ENCODE measurements around the gene PCSK5.
"Not testable (repeated sequence)": the region's sequence is repeated elsewhere in the genome, so short reads cannot be mapped to it uniquely, and the experiment has no call there.

PCSK5 gene

DNA sequence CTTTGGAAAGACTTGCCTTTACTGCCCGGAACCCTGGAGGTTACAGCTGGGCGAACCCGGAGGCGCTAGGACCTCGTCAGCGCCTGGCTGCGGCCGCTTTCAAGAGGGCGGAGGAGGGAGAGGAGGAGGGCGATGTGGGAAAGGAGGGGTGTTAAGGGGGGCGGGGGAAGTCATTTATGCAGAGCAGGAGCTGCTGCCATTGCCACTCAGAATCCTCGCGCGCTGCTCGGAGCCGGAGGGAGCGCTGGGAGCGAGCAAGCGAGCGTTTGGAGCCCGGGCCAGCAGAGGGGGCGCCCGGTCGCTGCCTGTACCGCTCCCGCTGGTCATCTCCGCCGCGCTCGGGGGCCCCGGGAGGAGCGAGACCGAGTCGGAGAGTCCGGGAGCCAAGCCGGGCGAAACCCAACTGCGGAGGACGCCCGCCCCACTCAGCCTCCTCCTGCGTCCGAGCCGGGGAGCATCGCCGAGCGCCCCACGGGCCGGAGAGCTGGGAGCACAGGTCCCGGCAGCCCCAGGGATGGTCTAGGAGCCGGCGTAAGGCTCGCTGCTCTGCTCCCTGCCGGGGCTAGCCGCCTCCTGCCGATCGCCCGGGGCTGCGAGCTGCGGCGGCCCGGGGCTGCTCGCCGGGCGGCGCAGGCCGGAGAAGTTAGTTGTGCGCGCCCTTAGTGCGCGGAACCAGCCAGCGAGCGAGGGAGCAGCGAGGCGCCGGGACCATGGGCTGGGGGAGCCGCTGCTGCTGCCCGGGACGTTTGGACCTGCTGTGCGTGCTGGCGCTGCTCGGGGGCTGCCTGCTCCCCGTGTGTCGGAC is at the start of gene PCSK5:
Gene PCSK5 (plus strand): TSS at position 202 of the 805 bp plus-strand sequence. CDS start 509 bp downstream, at position 711.
- peak; percentile 58 to 77 (median 64) for DNase-seq (ENCODE audit: low read depth in 3 of 3)

DNA sequence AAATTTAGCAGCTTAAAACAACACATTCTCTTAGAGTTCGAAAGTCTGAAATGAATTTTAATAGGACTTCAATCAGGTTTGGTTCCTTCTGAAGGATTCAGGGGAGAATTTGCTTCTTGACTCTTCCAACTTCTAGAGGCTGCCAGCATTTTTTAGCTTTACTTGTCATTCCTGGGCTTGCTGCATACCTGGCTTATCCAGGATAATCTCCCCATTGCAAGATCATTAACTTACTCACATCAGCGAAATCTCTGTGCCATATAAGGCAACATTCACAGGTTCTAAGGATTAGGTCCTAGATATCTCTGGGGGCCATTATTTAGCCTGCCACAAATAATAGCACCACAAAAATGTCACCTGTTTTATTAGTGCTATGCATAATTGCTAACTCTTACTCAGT is 46.2 kb upstream of the PCSK5 start:
- DNase-seq (ENCODE audit: low read depth in 3 of 3), result no peak

DNA sequence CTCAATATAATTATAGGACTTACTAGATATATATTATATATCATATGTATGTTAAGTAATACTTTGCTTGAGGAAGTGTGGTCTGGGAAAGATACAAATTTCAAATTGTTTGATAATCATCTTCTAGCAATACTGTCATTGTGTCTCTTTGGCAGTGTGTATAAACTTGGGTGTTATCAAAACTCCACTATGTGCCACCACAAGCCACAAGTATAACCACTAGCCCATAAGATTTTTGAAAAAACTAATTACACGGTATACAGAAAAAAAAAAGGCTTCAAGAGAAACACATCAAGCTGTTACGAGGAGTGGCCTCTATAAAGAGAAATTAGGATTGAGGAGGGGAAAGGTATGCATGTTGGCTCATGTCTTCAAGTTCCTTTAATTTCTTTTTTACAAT is 44.7 kb upstream of the PCSK5 start:
- no peak for DNase-seq (ENCODE audit: low read depth in 3 of 3)

- DNase-seq (ENCODE audit: low read depth in 3 of 3), result no peak
Measured at GRCh38 chr9:75847085-75847484, 43.4 kb upstream of the PCSK5 start.

DNA sequence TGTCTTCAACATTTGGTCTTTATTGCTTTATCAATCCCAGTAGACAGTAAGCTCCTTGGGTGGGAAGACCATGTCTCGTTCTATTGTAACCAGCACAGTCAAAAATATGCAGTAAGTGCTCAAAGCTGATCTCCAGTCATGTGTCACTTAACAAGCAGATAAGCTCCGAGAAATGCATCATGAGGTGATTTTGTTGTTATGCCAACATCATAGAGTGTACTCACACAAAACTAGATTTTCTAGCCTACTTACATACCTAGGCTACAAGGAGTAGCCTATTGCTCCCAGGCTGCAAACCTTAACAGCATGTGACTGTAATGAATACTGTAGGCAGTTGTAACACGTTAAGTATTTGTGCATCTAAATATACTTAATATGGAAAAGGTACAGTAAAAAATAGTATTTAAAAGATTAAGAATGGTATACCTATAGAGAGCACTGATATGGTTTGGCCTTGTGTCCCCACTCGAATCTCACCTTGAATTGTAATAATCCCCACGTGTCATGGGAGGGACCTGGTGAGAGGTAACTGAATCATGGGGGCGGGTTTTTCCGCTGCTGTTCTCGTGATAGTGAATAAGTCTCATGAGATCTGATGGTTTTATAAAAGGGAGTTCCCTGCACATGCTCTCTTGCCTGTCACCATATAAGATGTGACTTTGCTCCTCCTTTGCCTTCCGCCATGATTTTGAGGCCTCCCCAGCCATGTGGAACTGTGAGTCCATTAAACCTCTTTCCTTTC is 39.8 kb upstream of the PCSK5 start:
- no peak for DNase-seq (ENCODE audit: low read depth in 3 of 3)

- DNase-seq (ENCODE audit: low read depth in 3 of 3), result no peak
Measured at GRCh38 chr9:75851917-75852316, 38.6 kb upstream of the PCSK5 start.

DNA sequence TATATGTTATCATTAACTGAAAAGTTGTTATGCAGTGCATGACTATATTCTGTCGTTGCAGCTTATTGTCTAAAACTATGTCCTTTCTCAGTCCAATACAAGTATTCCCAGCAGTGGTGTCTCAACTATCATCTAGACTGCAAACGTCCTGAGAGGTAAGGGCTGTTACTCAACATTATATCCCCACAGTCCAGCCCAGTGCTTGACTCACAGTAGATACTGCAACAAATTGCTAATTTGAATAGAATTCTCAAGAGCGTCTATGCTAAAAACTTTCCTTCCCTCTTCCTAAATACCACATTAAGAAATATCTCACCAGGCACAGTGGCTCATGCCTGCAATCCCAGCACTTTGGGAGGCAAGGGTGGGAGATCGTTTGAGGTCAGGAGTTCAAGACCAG is 37.7 kb upstream of the PCSK5 start:
- DNase-seq (ENCODE audit: low read depth in 3 of 3), result no peak

DNA sequence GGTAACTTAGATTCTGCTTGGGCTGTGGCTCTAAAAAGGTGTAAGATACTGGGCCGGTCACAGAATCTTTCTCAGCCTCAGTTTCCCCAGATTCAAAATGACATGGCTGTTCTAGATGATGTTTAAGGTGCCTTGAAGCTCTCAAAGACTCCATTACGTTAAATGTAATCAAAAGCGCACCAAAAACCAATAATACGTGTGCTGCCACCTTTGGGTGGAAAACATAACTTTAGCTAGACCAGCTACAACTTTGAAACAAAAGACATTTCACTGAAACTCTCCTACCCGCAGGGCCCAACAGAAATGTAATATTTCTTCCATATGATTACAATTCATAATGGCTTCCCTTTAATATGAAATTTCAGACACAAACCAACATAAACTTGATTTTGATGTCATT is 35.0 kb upstream of the PCSK5 start:
- no peak for DNase-seq (ENCODE audit: low read depth in 3 of 3)

DNA sequence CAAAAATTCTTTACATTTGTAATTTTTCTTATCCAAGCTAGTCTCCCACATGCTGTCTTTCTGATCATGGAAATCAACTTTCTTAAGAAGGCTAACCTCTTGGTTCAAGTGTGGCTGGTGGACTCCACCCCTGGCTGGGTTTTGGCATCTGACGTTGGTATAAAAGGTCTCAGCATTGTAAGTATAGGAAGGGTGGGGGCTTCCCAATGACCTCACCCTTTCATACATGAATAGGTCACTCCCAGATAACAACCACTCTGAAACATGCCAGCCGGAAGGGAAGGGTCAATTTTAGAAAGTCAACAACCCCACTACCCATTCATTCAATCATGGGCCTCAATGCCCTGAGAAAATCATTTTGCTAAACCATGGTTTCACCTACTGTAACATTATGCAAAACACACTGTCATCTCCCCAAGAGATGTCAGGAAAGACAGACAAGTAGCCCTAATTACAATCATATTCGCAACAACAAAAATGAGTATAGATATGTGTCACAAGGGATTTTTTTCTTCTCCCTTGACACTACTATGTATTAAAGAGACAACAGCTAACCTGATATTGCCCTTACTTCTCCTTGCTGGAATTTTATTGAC is 31.9 kb upstream of the PCSK5 start:
- DNase-seq (ENCODE audit: low read depth in 3 of 3), result no peak

GRCh38 chr9:75864266-75864665 is 26.2 kb upstream of the PCSK5 start:
- DNase-seq (ENCODE audit: low read depth in 3 of 3), result no peak

- DNase-seq (ENCODE audit: low read depth in 3 of 3), result no peak
Measured at GRCh38 chr9:75866273-75866871, 24.1 kb upstream of the PCSK5 start.

DNA sequence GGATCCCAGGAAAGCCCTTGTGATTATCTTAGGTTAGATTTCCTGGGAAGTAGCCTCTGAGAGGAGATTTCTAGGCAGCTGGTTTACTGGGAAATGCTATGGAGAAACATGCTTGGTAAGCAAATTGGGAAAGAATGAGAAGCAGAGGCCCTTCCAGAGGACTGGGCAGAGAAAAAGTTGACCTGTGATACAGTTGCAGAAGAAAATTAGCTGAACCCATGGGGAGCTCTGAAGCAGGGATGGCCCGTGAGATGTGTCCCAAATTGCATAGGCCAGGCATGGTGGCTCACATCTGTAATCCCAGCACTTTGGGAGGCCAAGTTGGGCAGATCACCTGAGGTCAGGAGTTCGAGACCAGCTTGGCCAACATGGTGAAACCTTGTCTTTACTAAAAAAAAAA is 21.9 kb upstream of the PCSK5 start:
- not testable (repeated sequence) for DNase-seq (ENCODE audit: low read depth in 3 of 3)

GRCh38 chr9:75869236-75869635 is 21.2 kb upstream of the PCSK5 start:
- no peak for DNase-seq (ENCODE audit: low read depth in 3 of 3)

DNA sequence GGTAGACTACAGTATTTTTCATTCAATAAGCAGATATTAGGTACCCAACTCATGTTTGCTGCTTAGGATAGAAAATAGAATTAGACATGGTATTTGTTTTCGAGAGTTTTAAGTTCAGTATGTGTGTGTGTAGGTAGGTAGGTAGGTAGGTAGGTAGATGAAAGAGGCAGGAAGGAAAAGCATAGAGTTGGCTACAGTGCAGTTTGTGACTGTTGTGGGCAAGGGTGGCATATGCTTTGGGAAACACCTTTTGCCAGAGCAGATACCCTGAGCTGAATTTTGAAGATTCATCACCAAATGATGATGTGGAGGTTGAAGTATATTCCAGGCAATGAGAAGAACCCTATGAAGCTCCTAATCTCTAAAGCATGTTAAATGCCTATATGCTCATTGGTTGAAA is 20.0 kb upstream of the PCSK5 start:
- no peak for DNase-seq (ENCODE audit: low read depth in 3 of 3)

DNA sequence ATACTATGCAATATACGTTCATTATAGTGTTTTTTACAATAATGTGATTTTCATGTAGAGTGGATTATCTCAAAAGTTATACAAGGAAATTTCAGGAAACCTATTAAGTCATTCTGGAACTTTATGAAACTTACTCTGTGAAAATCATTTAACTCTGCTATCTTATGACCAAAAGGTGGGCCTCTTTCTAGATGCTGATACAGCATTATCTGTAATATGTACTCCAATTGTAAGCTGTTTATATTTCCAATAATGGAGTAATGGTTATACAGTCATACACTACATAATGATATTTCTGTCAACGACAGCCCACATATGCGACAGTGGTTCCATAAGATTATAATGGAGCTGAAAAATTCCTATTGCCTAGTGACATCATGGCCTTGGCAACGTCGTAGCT is 18.8 kb upstream of the PCSK5 start:
- no peak for DNase-seq (ENCODE audit: low read depth in 3 of 3)

- DNase-seq (ENCODE audit: low read depth in 3 of 3), result no peak
Measured at GRCh38 chr9:75873712-75874111, 16.8 kb upstream of the PCSK5 start.

DNA sequence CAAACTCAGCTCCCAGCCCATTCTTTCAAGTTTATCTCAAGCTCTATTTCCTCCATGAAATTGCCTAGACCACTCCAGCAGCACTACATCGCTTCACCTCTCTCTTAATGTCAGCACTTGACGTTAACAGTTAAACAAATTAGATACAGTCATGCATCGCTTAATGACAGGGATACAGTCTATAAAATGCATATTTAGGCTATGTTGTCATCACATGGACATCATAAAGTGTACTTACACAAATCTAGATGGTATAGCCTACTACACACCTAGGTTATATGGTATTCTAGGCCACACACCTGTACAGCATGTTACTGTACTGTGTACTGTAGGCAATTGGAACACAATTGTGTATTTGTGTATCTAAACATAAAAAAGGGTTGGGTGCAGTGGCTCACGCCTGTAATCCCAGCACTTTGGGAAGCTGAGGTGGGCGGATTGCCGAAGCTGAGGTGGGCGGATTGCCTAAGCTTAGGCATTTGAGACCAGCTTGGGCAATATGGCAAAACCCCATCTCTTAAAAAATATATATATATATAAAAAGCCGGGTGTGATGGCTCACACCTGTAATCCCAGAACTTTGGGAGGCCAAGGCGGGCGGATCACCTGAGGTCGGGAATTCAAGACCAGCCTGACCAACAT is 13.4 kb upstream of the PCSK5 start:
- no peak for DNase-seq (ENCODE audit: low read depth in 3 of 3)

- DNase-seq (ENCODE audit: low read depth in 3 of 3), result no peak
Measured at GRCh38 chr9:75878488-75878860, 12.0 kb upstream of the PCSK5 start.

- no peak for DNase-seq (ENCODE audit: low read depth in 3 of 3)
Measured at GRCh38 chr9:75880618-75881017, 9.9 kb upstream of the PCSK5 start.

- no peak for DNase-seq (ENCODE audit: low read depth in 3 of 3)
Measured at GRCh38 chr9:75881761-75882160, 8.7 kb upstream of the PCSK5 start.

- DNase-seq (ENCODE audit: low read depth in 3 of 3), result no peak
Measured at GRCh38 chr9:75885652-75886051, 4.8 kb upstream of the PCSK5 start.

GRCh38 chr9:75889577-75889976 is 896 bp upstream of the PCSK5 start:
- DNase-seq (ENCODE audit: low read depth in 3 of 3), result no peak

All from stimulated activated CD4-positive, alpha-beta T cell treated with anti-CD3 and anti-CD28 coated beads, TNF-alpha, amount 100 ng/mL, for 4 hours (primary cell).